Gastrocnemius medialis (tissue), 4 donors: ENCODE measurements around the gene PLAAT2.

Experiments used
- POLR2A ChIP-seq, 2 donors: fragments of 450-650 bp; IDR thresholded peaks; one replicate each; pipeline ENCODE4 v1.6.1; 2017; ENCODE audit warnings: antibody characterized with exemption in 2 of 2, mild to moderate bottlenecking in 2 of 2, moderate library complexity in 2 of 2
- TF ChIP-seq, protein P1 (sequence below), 5 experiments: fragments of 450-650 bp in 3 of 5; fragments of 200-600 bp in 2 of 5; sonication (generic) in 2 of 5; IDR thresholded peaks in 4 of 5; conservative IDR thresholded peaks in 1 of 5; 1 replicate in 4 of 5; 2 replicates in 1 of 5; pipeline ENCODE4 v1.5.1; 2016 to 2019; ENCODE audit warnings: antibody characterized with exemption in 5 of 5, mild to moderate bottlenecking in 3 of 5, moderate library complexity in 3 of 5

DNA sequence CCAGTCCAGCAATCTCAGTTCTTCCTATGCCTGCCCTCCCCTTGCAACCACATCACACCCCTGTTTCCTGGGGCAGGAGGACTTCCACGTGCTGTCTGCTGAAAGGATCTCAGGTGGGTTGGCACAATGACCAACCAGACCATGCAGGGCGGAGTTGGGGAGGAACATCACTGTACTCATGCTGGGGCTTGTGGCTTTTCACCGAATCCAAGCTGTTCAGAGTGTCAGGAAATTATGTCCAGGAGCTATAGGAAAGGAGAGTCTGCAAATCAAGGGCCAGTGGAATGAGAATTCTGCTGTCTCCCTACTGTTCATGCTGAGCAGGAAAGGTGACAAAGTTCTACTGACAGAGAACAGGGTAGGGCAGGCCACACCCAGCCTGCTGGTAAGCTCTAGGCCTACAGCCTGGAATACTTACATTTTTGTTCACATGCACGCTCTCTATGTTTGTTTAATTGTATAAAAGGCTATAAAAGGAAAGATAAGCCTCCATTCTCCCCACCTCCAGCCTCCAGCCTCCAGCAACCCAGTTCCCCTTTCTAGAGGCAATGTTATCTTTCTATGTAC lies 1.7 kb upstream of the PLAAT2 start:
- TF ChIP-seq, protein P1, sequence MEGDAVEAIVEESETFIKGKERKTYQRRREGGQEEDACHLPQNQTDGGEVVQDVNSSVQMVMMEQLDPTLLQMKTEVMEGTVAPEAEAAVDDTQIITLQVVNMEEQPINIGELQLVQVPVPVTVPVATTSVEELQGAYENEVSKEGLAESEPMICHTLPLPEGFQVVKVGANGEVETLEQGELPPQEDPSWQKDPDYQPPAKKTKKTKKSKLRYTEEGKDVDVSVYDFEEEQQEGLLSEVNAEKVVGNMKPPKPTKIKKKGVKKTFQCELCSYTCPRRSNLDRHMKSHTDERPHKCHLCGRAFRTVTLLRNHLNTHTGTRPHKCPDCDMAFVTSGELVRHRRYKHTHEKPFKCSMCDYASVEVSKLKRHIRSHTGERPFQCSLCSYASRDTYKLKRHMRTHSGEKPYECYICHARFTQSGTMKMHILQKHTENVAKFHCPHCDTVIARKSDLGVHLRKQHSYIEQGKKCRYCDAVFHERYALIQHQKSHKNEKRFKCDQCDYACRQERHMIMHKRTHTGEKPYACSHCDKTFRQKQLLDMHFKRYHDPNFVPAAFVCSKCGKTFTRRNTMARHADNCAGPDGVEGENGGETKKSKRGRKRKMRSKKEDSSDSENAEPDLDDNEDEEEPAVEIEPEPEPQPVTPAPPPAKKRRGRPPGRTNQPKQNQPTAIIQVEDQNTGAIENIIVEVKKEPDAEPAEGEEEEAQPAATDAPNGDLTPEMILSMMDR (IDR thresholded peaks at IDR 0.05 in 4 of 5, conservative IDR thresholded peaks at IDR 0.05 in 1 of 5) = no peak
- no peak for TF ChIP-seq POLR2A (IDR thresholded peaks at IDR 0.05)
